Renal cortex interstitium (tissue), 11 donors: Measurements from ENCODE around the gene LRMDA. TPM values are rescaled to one million over a fixed set of nuclear protein-coding genes. Genes with fewer than 3 reads are reported as not detected.
A peak's percentile ranks its signal among the peaks of the same experiment; 100 is the strongest.

ENCODE experiments used
- DNase-seq, 11 donors: peaks; one replicate each; pipeline ENCODE4 v3.0.0-alpha.2; 2013; ENCODE audit warnings: low read depth in 9 of 11, low spot score in 4 of 11; ENCODE audit errors: extremely low read depth in 1 of 11
- polyA plus RNA-seq, 3 donors: library from polyadenylated mRNA; unstranded; fragments of 120-200 nt; gene quantifications; one replicate each; pipeline ENCODE4 v1.2.1, GENCODE V29; 2013; ENCODE audit not compliant: insufficient read length in 3 of 3

The LRMDA gene
- polyA plus RNA-seq, 3 donors, result 17.1 to 22.3 (median 21.0) TPM

DNA sequence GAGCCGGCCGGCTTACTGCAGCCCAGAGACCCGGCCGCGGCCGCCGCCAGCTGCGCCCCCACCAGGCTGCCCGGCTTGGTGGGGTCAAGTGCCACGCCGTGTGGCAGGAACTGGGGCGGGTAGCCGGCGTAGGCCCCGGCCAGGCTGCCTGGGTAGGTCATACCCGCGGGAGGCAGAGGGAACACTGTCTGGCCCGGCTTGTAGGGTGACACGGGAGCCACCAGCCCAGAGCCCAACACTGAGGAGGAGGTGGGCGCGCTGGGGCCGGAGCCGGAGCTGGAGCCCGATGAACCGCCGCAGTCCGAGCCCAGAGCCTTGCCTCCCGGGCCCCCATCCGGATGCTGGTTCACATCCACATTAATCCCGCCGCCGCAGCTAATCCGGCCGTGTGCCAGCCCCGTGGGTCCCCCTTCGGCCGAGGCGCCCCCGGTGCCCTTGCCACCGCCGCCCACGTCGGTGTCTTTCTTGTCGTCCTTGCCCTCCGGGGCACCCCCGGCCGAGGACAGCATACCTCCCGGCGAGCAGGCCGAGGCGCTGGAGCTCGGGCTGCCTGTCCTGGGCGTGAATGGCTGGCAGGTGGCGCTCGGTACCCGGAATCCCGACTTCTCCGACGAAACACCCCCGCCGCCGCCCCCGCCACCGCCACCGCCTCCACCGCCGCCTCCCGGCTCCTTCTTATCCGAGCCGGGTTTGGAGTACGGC lies 31.8 kb upstream of the LRMDA start:
- DNase-seq, result peak in 3 of 11 donors; percentile 38 to 66 (median 51)

- no peak for DNase-seq
Measured at GRCh38 chr10:75400163-75400770, 31.2 kb upstream of the LRMDA start.

DNA sequence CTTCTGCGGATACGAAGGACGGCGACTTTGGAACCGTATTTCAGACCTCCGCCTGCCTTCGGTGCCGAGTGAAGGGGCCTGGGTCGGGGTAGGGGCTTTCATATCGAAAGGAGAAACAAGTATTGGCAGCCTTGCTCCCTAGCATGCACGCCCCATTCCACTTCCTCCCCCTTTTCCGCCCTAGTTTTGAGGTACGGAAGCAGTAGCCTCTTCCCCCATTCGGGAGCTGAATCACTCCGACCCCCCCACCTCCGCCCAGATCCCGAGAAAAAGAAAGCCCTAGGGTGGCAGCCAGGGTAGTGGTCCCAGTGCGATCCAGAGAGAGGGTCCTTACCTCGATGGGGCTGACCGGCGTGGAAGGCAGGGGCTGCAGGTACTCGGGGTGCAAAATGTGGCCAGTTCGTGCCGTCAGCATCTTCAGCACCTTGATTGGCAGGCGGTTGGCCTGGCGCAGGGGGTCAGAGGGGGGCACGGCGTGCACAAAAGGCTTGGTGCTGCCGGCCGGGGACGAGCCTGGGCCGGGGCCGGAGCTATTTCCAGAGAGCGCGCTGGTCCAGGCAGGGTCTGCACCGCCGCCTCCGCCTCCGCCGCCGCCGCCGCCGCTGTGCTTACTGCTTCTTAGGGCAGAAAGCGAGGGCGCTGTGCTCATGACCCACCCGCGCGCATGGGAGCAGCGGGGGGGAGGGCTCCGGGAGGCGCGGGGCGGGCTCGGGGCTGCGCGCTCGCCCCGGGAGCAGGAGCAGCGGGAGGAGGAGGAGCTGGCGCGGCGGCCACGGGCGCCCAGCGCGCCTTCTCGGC lies 30.5 kb upstream of the LRMDA start:
- DNase-seq, result peak in 1 of 11 donors; percentile 22

DNA sequence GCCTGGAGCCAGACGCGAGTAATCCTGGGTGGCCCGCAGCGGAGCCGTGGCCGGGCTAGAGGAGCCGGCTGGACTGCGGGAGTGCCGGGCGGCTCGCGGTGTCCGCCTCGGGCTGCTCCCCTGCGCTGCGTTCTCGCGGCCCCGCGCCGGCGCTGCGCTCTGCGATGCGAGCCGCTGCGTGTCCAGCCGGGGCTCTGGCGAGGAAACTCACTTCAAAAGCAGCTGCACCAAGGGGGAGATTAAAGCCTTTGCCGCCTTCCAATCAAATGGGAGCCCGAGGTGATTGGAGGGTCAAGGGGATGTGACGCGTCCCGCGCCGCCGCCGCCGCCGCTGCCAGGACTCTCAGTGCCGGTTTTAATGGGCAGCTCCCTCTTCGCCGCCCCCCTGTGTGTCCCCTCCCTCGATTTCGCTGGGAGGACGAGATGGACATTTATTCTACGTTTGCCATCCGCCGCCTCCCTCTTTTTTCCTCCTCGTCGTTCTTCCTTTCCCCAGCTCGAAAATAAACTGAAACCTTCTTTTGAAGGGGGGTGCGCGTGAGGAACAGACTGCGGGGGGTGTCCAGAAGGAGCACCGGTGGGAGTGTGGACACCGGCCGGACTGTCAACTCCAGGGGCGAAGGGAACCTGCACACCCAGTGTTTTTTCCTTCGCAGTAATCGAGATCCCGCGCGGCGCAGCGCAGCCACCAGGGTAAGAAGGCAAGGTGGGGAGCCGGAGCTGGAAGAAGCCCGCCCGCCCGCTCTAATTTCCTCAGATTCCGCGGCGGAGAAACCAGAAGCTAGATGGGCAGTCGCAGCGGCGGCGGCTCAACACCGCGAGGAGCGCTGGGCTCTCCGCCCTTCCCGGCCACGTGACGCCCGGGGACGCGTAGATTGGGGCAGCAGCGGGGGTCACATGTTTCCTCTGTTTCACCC lies 29.6 kb upstream of the LRMDA start, which contains the start of gene ZNF503:
ZNF503 (minus strand) TSS at position 196 of the 917 bp plus-strand sequence. CDS start 345 bp downstream, outside the sequence.
- peak in 10 of 11 donors; percentile 91 to 99 (median 97) for DNase-seq

GRCh38 chr10:75402486-75403143 lies 28.8 kb upstream of the LRMDA start:
- peak in 1 of 11 donors; percentile 33 for DNase-seq

- DNase-seq, result peak in 6 of 11 donors; percentile 66 to 89 (median 76)
Measured at GRCh38 chr10:75403144-75403938, 28.1 kb upstream of the LRMDA start.

DNA sequence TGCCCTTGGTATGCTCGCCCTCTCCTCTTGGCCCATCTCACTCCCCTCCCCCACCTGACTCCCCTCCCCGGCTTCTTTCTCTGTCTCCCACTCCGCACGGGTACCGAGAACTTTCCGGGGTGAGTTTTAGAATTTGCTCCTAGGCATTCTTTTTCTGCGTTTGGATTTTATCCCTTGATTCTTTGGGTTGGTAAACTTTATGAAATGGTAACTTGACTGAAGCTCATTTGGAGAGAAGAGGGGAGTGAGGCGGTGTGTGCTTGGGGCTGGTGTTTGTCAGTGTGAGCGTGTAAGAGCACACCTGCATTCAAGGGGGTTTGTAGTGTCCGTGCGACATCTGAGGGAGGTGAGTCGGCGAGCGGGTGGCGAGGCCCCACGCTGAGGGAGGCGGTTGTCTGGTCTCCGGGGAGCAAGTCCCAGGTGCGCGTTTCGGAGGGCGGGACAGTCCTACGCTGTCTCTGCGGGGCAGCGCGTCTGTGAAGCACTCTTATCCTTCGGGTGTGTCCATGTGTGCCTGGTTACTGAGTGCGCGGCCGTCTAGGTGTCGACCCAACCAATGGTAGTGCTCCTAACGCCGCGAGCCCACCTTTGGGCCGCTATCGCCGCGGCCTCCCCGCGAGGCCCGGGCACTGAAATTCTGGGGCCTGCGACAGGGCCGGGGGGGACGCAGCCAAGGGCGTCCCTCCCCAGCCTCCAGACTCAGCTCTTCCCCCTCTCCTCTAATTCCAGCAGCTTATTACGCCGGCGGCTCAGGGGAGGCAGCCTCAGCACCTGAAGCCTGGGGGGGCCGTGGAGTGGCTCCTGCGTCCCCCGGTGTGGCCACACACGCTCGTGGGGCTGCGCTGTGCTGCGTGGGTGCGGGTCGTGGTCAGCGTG lies 27.2 kb upstream of the LRMDA start:
- peak in 1 of 11 donors; percentile 50 for DNase-seq

- DNase-seq, result peak in 4 of 11 donors; percentile 56 to 78 (median 66)
Measured at GRCh38 chr10:75404815-75405597, 26.4 kb upstream of the LRMDA start.

DNA sequence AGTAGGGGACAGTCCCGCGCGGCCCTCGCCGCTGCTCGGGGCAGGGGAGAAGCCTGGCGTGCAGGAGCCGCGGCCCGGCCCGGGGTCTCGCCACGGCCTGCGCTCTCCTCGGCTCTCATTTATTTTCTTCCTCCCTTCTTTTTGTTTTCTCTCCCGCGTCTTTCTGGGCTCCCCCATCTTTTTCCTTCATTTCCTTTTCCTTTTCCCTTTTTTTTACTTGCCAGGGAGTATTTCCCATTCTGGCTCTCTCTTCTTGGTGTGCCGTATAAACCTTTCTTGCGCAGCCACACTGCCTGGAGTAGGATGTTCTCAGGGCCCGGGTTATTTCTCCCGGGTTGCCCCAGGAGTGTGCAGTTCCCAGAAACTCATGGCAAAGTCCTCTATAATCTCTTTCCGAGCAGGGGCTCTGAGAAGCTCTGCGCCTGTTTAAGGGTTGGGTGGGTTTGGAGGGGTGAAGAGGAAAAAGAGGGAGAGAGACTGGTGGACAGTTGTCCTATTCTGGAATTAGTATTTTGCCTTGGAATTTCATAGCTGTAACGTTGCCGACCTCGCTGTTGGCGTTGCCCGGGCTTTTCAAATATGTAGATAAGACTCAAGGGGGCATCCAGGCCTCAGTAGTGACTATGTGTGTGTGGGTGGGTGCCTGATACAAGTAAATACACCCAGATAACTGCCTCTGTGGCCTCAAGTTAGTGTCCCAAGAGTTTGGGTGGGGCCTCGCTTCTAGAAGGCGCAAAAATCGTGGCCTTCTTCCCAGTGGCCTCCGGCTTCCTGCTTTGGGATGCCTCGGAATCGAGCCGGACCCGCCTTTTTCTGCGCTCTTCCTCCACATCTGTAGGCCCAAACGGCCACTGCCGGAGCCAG lies 25.6 kb upstream of the LRMDA start:
- peak in 1 of 11 donors; percentile 18 for DNase-seq

- DNase-seq, result no peak
Measured at GRCh38 chr10:75406462-75407223, 24.8 kb upstream of the LRMDA start.

GRCh38 chr10:75407224-75407712 lies 24.2 kb upstream of the LRMDA start:
- DNase-seq, result peak in 1 of 11 donors; percentile 24

- peak in 5 of 11 donors; percentile 63 to 80 (median 76) for DNase-seq
Measured at GRCh38 chr10:75407713-75408508, 23.5 kb upstream of the LRMDA start.

DNA sequence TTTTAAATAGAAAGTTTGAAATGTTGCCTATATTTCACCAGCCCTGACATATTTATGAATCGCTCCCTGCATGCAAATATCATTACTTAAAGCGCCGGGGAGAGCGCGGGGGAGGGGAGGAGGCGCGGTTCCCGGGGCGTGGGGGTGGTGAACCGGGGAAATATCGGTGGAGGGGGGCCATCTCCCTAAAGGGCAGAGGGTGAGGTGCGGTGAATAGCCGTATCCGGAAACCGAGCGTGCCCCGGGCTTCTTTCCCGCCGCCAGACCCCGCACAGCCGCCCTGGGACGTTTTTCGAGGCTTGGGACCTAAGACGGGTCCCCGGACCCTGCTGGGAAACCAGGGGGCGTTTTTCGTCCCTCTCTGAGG lies 22.9 kb upstream of the LRMDA start:
- DNase-seq, result no peak
